HEK293T (cell line): ENCODE results near the gene CEP89.
"Not testable (repeated sequence)": the region's sequence is repeated elsewhere in the genome, so short reads cannot be mapped to it uniquely, and the experiment has no call there.

Source experiments
- CTCF ChIA-PET: fragments of 350-600 bp; formaldehyde crosslinking; extraction: SDS; loops from one replicate; lab custom pipeline; 2021; ENCODE audit warnings: antibody characterized with exemption, inconsistent platforms; lab: Yijun Ruan, JAX
- POLR2A ChIA-PET: fragments of 350-600 bp; formaldehyde crosslinking; extraction: SDS; loops from one replicate; lab custom pipeline; 2020; ENCODE audit warnings: antibody characterized with exemption, inconsistent platforms; lab: Yijun Ruan, JAX
- DNase-seq: peaks from one replicate; pipeline ENCODE4 v3.0.0; 2012; ENCODE audit warnings: mixed read lengths; ENCODE audit errors: extremely low spot score
- ARNT ChIP-seq: fragments of 450-650 bp; IDR thresholded peaks from 2 replicates; pipeline ENCODE4 v1.6.1; 2017; ENCODE audit warnings: mild to moderate bottlenecking
- BHLHE40 ChIP-seq: fragments of 450-650 bp; IDR thresholded peaks from 2 replicates; pipeline ENCODE4 v1.6.1; 2016; ENCODE audit warnings: mild to moderate bottlenecking, moderate library complexity, borderline replicate concordance
- CTBP1 ChIP-seq: fragments of 450-650 bp; IDR thresholded peaks from 2 replicates; pipeline ENCODE4 v1.6.1; 2016; ENCODE audit warnings: borderline replicate concordance
- ELF4 ChIP-seq: fragments of 450-650 bp; IDR thresholded peaks from 2 replicates; pipeline ENCODE4 v1.6.1; 2017; ENCODE audit warnings: antibody characterized with exemption
- FOXA1 ChIP-seq: fragments of 450-650 bp; IDR thresholded peaks from 2 replicates; pipeline ENCODE4 v1.6.1; 2016; ENCODE audit warnings: mild to moderate bottlenecking
- FOXK2 ChIP-seq: fragments of 450-650 bp; IDR thresholded peaks from 2 replicates; pipeline ENCODE4 v1.6.1; 2016; ENCODE audit warnings: mild to moderate bottlenecking
- FOXM1 ChIP-seq: fragments of 450-650 bp; IDR thresholded peaks from 2 replicates; pipeline ENCODE4 v1.6.1; 2017; ENCODE audit warnings: mild to moderate bottlenecking, borderline replicate concordance
- HDGF ChIP-seq: fragments of 450-650 bp; IDR thresholded peaks from 2 replicates; pipeline ENCODE4 v1.6.1; 2017; ENCODE audit warnings: antibody characterized with exemption, borderline replicate concordance
- L3MBTL2 ChIP-seq: fragments of 450-650 bp; conservative IDR thresholded peaks from 2 replicates; pipeline ENCODE4 v1.6.1; 2016; ENCODE audit warnings: mild to moderate bottlenecking
- LEF1 ChIP-seq: fragments of 450-650 bp; IDR thresholded peaks from 2 replicates; pipeline ENCODE4 v1.6.1; 2017; ENCODE audit warnings: mild to moderate bottlenecking, borderline replicate concordance
- NFRKB ChIP-seq: fragments of 450-650 bp; IDR thresholded peaks from 2 replicates; pipeline ENCODE4 v1.6.1; 2016; ENCODE audit warnings: mild to moderate bottlenecking, moderate library complexity
- SP1 ChIP-seq: fragments of 450-650 bp; IDR thresholded peaks from 2 replicates; pipeline ENCODE4 v1.6.1; 2017
- SUZ12 ChIP-seq: fragments of 450-650 bp; IDR thresholded peaks from 2 replicates; pipeline ENCODE4 v1.6.1; 2016; ENCODE audit warnings: mild to moderate bottlenecking
- TARDBP ChIP-seq: fragments of 450-650 bp; IDR thresholded peaks from 2 replicates; pipeline ENCODE4 v1.6.1; 2016
- ZNF384 ChIP-seq: fragments of 450-650 bp; IDR thresholded peaks from 2 replicates; pipeline ENCODE4 v1.6.1; 2016
- TF ChIP-seq, protein P1 (sequence below): fragments of 450-650 bp; IDR thresholded peaks from 2 replicates; pipeline ENCODE4 v1.6.1; 2016

Gene CEP89

DNA sequence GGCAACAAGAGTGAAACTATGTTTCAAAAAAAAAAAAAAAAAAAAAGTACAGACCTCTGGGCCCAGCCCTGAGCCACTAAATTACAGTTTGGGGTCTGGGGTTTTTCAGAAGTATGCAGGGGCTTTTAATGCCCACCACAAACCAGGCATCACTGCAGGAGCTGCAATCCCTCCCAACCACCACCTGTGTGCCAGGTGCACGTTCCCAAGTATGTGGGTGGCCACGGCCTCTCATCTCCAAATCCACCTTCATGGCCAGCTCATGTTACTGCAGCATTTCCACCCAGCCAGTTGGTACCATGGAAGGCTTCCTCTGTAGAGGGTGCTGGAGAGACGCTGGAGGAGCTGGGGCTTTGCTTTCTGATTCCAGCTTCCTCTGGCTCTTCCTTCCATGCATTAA lies 26.5 kb downstream of the CEP89 start:
- POLR2A ChIA-PET: no interaction called here
- CTCF ChIA-PET: interaction anchor here (0.6 kb wide), 1 partner anchor 239 kb away, joined by 3 read pairs; no protein-coding TSS in a partner anchor
- no peak for DNase-seq
- TF ChIP-seq FOXA1 (no peak), ELF4 (no peak), BHLHE40 (no peak), HDGF (no peak), FOXK2 (no peak), FOXM1 (no peak), ARNT (no peak), TARDBP (no peak), NFRKB (no peak), LEF1 (no peak), L3MBTL2 (no peak), CTBP1 (no peak), SP1 (no peak), ZNF384 (no peak)
- TF ChIP-seq, protein P1, sequence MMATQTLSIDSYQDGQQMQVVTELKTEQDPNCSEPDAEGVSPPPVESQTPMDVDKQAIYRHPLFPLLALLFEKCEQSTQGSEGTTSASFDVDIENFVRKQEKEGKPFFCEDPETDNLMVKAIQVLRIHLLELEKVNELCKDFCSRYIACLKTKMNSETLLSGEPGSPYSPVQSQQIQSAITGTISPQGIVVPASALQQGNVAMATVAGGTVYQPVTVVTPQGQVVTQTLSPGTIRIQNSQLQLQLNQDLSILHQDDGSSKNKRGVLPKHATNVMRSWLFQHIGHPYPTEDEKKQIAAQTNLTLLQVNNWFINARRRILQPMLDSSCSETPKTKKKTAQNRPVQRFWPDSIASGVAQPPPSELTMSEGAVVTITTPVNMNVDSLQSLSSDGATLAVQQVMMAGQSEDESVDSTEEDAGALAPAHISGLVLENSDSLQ: no peak

DNA sequence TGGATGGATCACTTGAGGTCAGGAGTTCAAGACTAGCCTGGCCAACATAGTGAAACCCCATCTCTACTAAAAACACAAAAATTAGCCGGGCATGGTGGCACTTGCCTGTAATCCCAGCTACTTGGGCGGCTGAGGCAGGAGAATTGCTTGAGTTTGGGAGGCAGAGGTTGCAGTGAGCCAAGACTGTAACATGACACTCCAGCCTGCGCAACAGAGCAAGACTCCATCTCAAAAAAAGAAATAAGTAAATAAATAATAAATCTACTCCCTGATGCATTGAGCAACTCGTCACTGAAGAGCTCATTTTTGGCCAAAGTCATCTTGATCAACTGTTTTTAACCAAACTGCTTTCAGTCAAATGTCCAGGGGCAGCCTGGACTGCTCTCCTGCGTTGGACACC lies 30.5 kb downstream of the CEP89 start:
- CTCF ChIA-PET: interaction anchor here (0.7 kb wide), 1 partner anchor 466 kb away, joined by 4 read pairs; no protein-coding TSS in a partner anchor
- POLR2A ChIA-PET, DNase-seq: not testable (repeated sequence)

DNA sequence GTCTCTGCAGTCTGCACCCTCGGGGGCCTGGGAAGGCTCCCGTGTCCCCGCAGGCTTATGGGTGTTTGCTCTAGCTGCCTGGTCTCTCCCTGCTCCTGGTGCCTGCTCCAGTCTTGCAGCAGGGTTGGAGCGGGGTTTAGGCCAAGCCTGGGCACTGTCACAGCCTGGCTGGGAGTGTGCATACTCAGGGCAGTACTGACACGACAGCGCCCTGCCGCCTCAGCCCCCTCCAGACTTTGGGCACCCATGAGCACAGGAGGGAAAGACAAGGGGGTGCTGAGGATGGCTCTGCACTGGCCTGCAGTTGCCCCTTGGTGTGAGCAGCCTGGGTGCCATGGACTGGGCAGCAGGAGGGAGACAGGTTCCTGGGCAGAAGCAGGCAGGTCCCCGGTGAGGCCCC lies 35.7 kb downstream of the CEP89 start:
- no peak for DNase-seq
- CTCF ChIA-PET: no interaction called here
- TF ChIP-seq FOXK2 (no peak), ZNF384 (no peak), TARDBP (no peak), BHLHE40 (no peak), FOXA1 (no peak), NFRKB (no peak), ARNT (no peak), CTBP1 (no peak), L3MBTL2 (no peak), ELF4 (no peak), SP1 (no peak), FOXM1 (no peak), HDGF (no peak), LEF1 (no peak), SUZ12 (no peak)
- TF ChIP-seq, protein P1: no peak
- POLR2A ChIA-PET: no interaction called here

DNA sequence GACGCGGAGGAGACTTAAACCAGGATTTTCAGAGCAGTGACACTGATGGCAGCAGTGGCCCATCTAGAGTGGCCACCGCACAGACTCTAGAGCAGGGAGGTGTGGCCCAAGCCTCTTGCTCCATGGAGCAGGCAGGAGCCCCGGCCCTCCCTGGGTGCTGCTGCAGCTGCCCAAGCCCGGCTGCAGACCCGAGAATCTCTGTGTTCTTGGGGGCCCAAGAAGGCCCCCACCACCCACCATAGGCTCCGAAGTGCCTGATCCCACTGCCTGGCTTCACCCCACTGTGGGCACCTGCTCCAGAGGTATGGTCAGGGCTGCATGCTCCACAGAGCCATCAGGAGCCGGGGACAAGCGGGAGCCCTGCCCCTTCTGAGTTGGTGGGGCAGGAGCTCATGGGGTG lies 36.1 kb downstream of the CEP89 start:
- no peak for TF ChIP-seq BHLHE40
- TF ChIP-seq HDGF: no peak
- no peak for TF ChIP-seq FOXA1
- TF ChIP-seq SUZ12: no peak
- TF ChIP-seq FOXM1: no peak
- no peak for TF ChIP-seq FOXK2
- no peak for TF ChIP-seq ARNT
- no peak for TF ChIP-seq NFRKB
- TF ChIP-seq LEF1: no peak
- TF ChIP-seq L3MBTL2: no peak
- no peak for TF ChIP-seq CTBP1
- TF ChIP-seq SP1: no peak
- TF ChIP-seq ELF4: no peak
- ChIA-PET POLR2A (no interaction called here), CTCF (no interaction called here)
- no peak for DNase-seq

DNA sequence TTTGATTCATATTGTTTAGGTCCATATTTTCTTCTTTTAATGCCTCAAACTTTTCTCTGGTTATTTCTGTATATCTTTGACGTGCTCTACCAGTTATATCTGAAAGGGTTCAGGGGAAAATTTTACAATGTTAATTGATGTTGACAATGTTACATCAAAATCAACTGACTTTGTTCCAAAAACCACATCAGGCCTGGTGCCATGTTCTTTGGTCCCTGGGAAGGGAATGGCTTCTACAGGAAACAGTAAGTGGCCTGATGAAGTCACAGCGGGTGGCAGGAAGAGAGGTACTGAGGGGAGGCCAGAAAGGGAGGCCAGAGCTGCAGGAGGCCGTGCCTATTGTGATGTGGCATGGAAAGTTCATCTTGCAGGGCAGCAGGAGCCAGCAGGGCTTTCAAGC lies 38.2 kb downstream of the CEP89 start:
- DNase-seq: no peak
- TF ChIP-seq FOXA1 (no peak), TARDBP (no peak), LEF1 (no peak), CTBP1 (no peak), BHLHE40 (no peak)
- POLR2A ChIA-PET: no interaction called here
- CTCF ChIA-PET: no interaction called here

DNA sequence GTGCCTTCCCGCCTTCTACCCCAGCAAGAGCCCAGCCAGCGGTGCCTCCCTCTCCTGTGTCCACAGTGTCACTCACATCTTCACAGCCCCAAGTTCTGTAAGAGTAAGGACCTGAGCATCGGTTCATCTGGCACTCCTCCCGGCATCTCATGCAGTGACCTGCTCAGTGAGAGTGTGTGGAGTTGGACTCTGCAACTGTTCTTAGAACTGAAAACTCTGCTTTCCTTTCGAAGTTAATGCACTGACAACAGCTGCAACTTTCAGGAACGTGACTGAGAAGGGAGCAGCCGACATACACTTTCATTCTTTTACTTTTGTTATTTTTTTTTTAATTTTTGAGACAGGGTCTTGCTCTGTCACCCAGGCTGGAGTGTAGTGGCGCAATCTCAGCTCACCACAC lies 41.2 kb downstream of the CEP89 start:
- POLR2A ChIA-PET: no interaction called here
- no peak for DNase-seq
- CTCF ChIA-PET: no interaction called here
- TF ChIP-seq HDGF: no peak
- TF ChIP-seq FOXK2: no peak
- no peak for TF ChIP-seq ARNT
- no peak for TF ChIP-seq TARDBP
- TF ChIP-seq BHLHE40: no peak
- TF ChIP-seq L3MBTL2: no peak
- TF ChIP-seq ZNF384: no peak
- TF ChIP-seq CTBP1: no peak
- TF ChIP-seq, protein P1: no peak
- TF ChIP-seq FOXM1: no peak
- TF ChIP-seq SUZ12: no peak
- TF ChIP-seq FOXA1: no peak
- TF ChIP-seq LEF1: no peak
- TF ChIP-seq ELF4: no peak
